ENCODE measurements around the gene LTO1. TPM values are rescaled to one million over a fixed set of nuclear protein-coding genes. Genes with fewer than 3 reads are reported as not detected.
A peak's percentile ranks its signal among the peaks of the same experiment; 100 is the strongest.

The LTO1 gene
- polyA plus RNA-seq, 2 of the 4 experiments (the other 2 are of a cell fraction), result 25.1 to 27.0 TPM

GRCh38 chr11:69674886-69675714 is at the start of gene LTO1 (continued):
- peak; percentile 60; the same call in 1 of the 2 replicates for TF ChIP-seq MYC (IDR thresholded peaks at IDR 0.05; ENCODE audit: borderline replicate concordance, low read length)

GRCh38 chr11:69721745-69722144 is 46.6 kb upstream of the LTO1 start:
- FAIRE-seq (no peak), DNase-seq (ENCODE audit: low read depth in 1 of 2, low spot score in 1 of 2) (peak in 1 of 2 experiments; percentile 20), ATAC-seq (peak; percentile 66 to 70; a peak in 4 of 6 replicates)
- 25% methylated on average over 9 of the region's 9 CpGs for WGBS (ENCODE audit: missing lambda C conversion rate)
- ChIA-PET POLR2A (no interaction called here), CTCF (interaction anchor here (0.5 to 1.8 kb wide), 14 partner anchors 8 to 475 kb away, joined by 3 to 5 read pairs (median 4); no protein-coding TSS in a partner anchor)
- Histone ChIP-seq H3K4me3 (no peak overlapping the region), H3K4me2 (no peak overlapping the region), H3K9me3 (no peaks in the 10 kb centered on the region), H3K4me1 (no peaks in the 10 kb centered on the region), H3K27ac (no peak overlapping the region)
- TF ChIP-seq CHD4 (IDR thresholded peaks at IDR 0.05; ENCODE audit: borderline replicate concordance), result no peak
- no peak for TF ChIP-seq HMGXB4 (CRISPR knock-in tag; IDR thresholded peaks at IDR 0.05; ENCODE audit: borderline replicate concordance)
- TF ChIP-seq GATA3 (IDR thresholded peaks at IDR 0.05; ENCODE audit: borderline replicate concordance), result no peak
- TF ChIP-seq SMC3 (IDR thresholded peaks at IDR 0.05), result peak; percentile 33; the same call in 2 of the 3 replicates
- peak; percentile 47 to 52 for TF ChIP-seq RAD21 (conservative IDR thresholded peaks at IDR 0.05 in 1 of 2, IDR thresholded peaks at IDR 0.05 in 1 of 2)
- TF ChIP-seq CTCF (IDR thresholded peaks at IDR 0.05), result peak; percentile 31
- no peak for TF ChIP-seq JUN (IDR thresholded peaks at IDR 0.05)
- no peak for TF ChIP-seq ELK1 (IDR thresholded peaks at IDR 0.05; ENCODE audit: low read depth, low read length)

GRCh38 chr11:69721106-69721505 is 46.0 kb upstream of the LTO1 start:
- Histone ChIP-seq H3K4me2 (no peak overlapping the region), H3K4me3 (no peak overlapping the region), H3K27ac (no peak overlapping the region), H3K9me3 (no peaks in the 10 kb centered on the region), H3K4me1 (no peaks in the 10 kb centered on the region)
- 88% methylated on average over 14 of the region's 14 CpGs for WGBS (ENCODE audit: missing lambda C conversion rate)
- CTCF ChIA-PET, result interaction anchor here (0.5 to 1.8 kb wide), 14 partner anchors 9 to 623 kb away, joined by 3 to 6 read pairs (median 4); no protein-coding TSS in a partner anchor
- no peak for DNase-seq (ENCODE audit: low read depth in 1 of 2, low spot score in 1 of 2)
- FAIRE-seq, result no peak
- POLR2A ChIA-PET, result no interaction called here
- no peak for ATAC-seq
- no peak for TF ChIP-seq POLR2A (IDR thresholded peaks at IDR 0.05; ENCODE audit: low read length)
- no peak for TF ChIP-seq NPAS2 (CRISPR knock-in tag; IDR thresholded peaks at IDR 0.05; ENCODE audit: borderline replicate concordance)
- no peak for TF ChIP-seq GATA3 (IDR thresholded peaks at IDR 0.05; ENCODE audit: borderline replicate concordance)
- no peak for TF ChIP-seq RAD21 (conservative IDR thresholded peaks at IDR 0.05 in 1 of 2, IDR thresholded peaks at IDR 0.05 in 1 of 2)
- TF ChIP-seq FOSL2 (IDR thresholded peaks at IDR 0.05), result no peak
- TF ChIP-seq FOSL2 (CRISPR knock-in tag; IDR thresholded peaks at IDR 0.05), result no peak
- no peak for TF ChIP-seq ELK1 (IDR thresholded peaks at IDR 0.05; ENCODE audit: low read depth, low read length)
- no peak for TF ChIP-seq ZC3H11A (IDR thresholded peaks at IDR 0.05)
- no peak for TF ChIP-seq EP300 (IDR thresholded peaks at IDR 0.05)
- TF ChIP-seq KDM5A (IDR thresholded peaks at IDR 0.05), result no peak
- no peak for TF ChIP-seq MAFK (IDR thresholded peaks at IDR 0.05; ENCODE audit: partially characterized antibody)
- no peak for TF ChIP-seq CTCF (IDR thresholded peaks at IDR 0.05)
- no peak for TF ChIP-seq TFCP2L1 (CRISPR knock-in tag; IDR thresholded peaks at IDR 0.05)
- TF ChIP-seq RNF2 (IDR thresholded peaks at IDR 0.05; ENCODE audit: borderline replicate concordance, low read depth), result no peak
- TF ChIP-seq HMGXB4 (CRISPR knock-in tag; IDR thresholded peaks at IDR 0.05; ENCODE audit: borderline replicate concordance), result no peak
- no peak for TF ChIP-seq PHF8 (IDR thresholded peaks at IDR 0.05; ENCODE audit: borderline replicate concordance, low read depth)

All from A549 (cell line).